Fibroblast of lung (primary cell): Measurements from ENCODE around the gene DUS2. TPM values are rescaled to one million over a fixed set of nuclear protein-coding genes. Genes with fewer than 3 reads are reported as not detected.

Experiments
- DNase-seq, 2 donors: peaks; one replicate each; pipeline versions ENCODE4 v3.0.0 to v3.0.0-alpha.2; 2010; ENCODE audit warnings: low read depth in 2 of 2
- H2AFZ ChIP-seq: 2 replicates; pipeline ENCODE4 v1.5.1; 2012; ENCODE audit warnings: low read length, control low read depth, inconsistent platforms
- H3K27ac ChIP-seq: 2 replicates; pipeline ENCODE4 v1.5.1; 2011; ENCODE audit warnings: low read length, control low read depth; ENCODE audit not compliant: insufficient read depth
- H3K27me3 ChIP-seq: 2 replicates; pipeline ENCODE4 v1.5.1; 2011; ENCODE audit warnings: mild to moderate bottlenecking, low read length; ENCODE audit not compliant: control insufficient read depth, insufficient read depth
- H3K36me3 ChIP-seq: 2 replicates; pipeline ENCODE4 v1.5.1; 2011; ENCODE audit warnings: low read length; ENCODE audit not compliant: control insufficient read depth, insufficient read depth
- H3K4me1 ChIP-seq: 2 replicates; pipeline ENCODE4 v1.5.1; 2011; ENCODE audit warnings: low read length; ENCODE audit not compliant: control insufficient read depth, insufficient read depth; ENCODE audit errors: extremely low read depth
- H3K4me2 ChIP-seq: 2 replicates; pipeline ENCODE4 v1.5.1; 2011; ENCODE audit warnings: low read length, control low read depth; ENCODE audit not compliant: insufficient read depth; ENCODE audit errors: extremely low read depth
- H3K4me3 ChIP-seq, 4 experiments: fragments of 200-600 bp in 1 of 4; sonication (generic) in 1 of 4; replicated peaks in 1 of 4; 2 replicates each; pipeline ENCODE4 v1.5.1; 2011 to 2016; ENCODE audit warnings: low read length in 4 of 4, low read depth in 3 of 4, mild to moderate bottlenecking in 3 of 4, control low read depth in 2 of 4, inconsistent platforms in 1 of 4, mixed read lengths in 1 of 4; ENCODE audit not compliant: insufficient read depth in 1 of 4; ENCODE audit errors: control extremely low read depth in 1 of 4
- H3K79me2 ChIP-seq: 2 replicates; pipeline ENCODE4 v1.5.1; 2012; ENCODE audit warnings: mild to moderate bottlenecking, low read length, inconsistent platforms; ENCODE audit not compliant: control insufficient read depth, insufficient read depth
- H3K9ac ChIP-seq: 2 replicates; pipeline ENCODE4 v1.5.1; 2011; ENCODE audit warnings: mild to moderate bottlenecking, low read length, control low read depth; ENCODE audit not compliant: insufficient read depth
- H3K9me3 ChIP-seq: 2 replicates; pipeline ENCODE4 v1.5.1; 2012; ENCODE audit warnings: low read depth, low read length; ENCODE audit not compliant: control insufficient read depth, insufficient read depth
- H4K20me1 ChIP-seq: 2 replicates; pipeline ENCODE4 v1.5.1; 2011; ENCODE audit warnings: low read length; ENCODE audit not compliant: control insufficient read depth, insufficient read depth; ENCODE audit errors: extremely low read depth
- EZH2 ChIP-seq: IDR thresholded peaks from 2 replicates; pipeline ENCODE4 v1.5.1; 2012; ENCODE audit warnings: low read length, control low read depth, mild to moderate bottlenecking; ENCODE audit errors: missing control alignments
- polyA plus RNA-seq, 2 donors: library from polyadenylated mRNA; depleted of rRNA in 1 of 2; stranded (reverse) in 1 of 2; unstranded in 1 of 2; fragments of >200 nt; gene quantifications; 2 replicates each; pipeline ENCODE4 v1.2.1, GENCODE V29; 2011 to 2012; ENCODE audit warnings: missing spikeins in 1 of 2
- total RNA-seq: library from RNA; depleted of rRNA; stranded (reverse); fragments of >200 nt; gene quantifications from 2 replicates; pipeline ENCODE4 v1.2.1, GENCODE V29; 2014
- TF ChIP-seq, protein P1 (sequence below), 2 donors: IDR thresholded peaks in 1 of 2; conservative IDR thresholded peaks in 1 of 2; 1 replicate in 1 of 2; 2 replicates in 1 of 2; pipeline ENCODE4 v1.5.1; 2011 to 2012; ENCODE audit warnings: low read length in 2 of 2, control low read depth in 1 of 2, inconsistent platforms in 1 of 2, low read depth in 1 of 2, mild to moderate bottlenecking in 1 of 2

Gene DUS2
- total and polyA plus RNA-seq, 2 donors (not counting 1 experiment from before 2014, with no cell fraction given): 10.2 to 16.8 TPM

- Histone ChIP-seq H3K4me3 (no peak overlapping the region), H2AFZ (no peak overlapping the region), H3K4me1 (no peaks in the 10 kb centered on the region), H3K36me3 (no peaks in the 10 kb centered on the region), H3K27ac (no peak overlapping the region), H3K79me2 (no peaks in the 10 kb centered on the region), H4K20me1 (no peaks in the 10 kb centered on the region), H3K9ac (no peak overlapping the region), H3K27me3 (no peaks in the 10 kb centered on the region), H3K4me2 (no peak overlapping the region), H3K9me3 (no peaks in the 10 kb centered on the region)
- TF ChIP-seq EZH2: no peak
- TF ChIP-seq, protein P1, sequence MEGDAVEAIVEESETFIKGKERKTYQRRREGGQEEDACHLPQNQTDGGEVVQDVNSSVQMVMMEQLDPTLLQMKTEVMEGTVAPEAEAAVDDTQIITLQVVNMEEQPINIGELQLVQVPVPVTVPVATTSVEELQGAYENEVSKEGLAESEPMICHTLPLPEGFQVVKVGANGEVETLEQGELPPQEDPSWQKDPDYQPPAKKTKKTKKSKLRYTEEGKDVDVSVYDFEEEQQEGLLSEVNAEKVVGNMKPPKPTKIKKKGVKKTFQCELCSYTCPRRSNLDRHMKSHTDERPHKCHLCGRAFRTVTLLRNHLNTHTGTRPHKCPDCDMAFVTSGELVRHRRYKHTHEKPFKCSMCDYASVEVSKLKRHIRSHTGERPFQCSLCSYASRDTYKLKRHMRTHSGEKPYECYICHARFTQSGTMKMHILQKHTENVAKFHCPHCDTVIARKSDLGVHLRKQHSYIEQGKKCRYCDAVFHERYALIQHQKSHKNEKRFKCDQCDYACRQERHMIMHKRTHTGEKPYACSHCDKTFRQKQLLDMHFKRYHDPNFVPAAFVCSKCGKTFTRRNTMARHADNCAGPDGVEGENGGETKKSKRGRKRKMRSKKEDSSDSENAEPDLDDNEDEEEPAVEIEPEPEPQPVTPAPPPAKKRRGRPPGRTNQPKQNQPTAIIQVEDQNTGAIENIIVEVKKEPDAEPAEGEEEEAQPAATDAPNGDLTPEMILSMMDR (conservative IDR thresholded peaks at IDR 0.05 in 1 of 2, IDR thresholded peaks at IDR 0.05 in 1 of 2; ENCODE audit: low read depth in 1 of 2, low read length in 2 of 2): no peak
- DNase-seq: no peak
Observed at GRCh38 chr16:68013440-68013839, 9.6 kb upstream of the DUS2 start.

DNA sequence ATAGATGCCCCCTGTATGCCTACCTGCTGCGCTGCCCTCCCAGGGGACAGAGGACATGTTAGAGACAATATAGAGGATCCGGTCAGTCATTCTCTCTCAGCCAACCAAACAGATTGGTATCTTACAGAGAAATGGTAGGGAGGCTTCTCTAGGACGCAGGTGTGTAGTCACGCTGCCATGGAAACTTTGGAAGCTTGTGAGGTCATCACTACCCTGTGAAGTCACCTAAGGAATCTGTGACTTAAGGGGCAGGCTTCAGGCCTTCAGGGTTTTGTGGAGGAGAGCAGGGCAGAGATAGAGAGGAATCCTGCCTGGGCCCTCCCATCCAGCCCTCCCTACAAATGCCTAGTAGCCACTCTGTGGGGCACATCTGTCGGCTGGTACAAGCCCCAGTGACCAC is 7.4 kb upstream of the DUS2 start, which contains the start of gene DPEP2NB:
Gene DPEP2NB (minus strand): TSS at position 231 of the 400 bp plus-strand sequence. CDS start 141 bp downstream, at position 90.
- DNase-seq: no peak
- no peaks in the 10 kb centered on the region for H3K9me3 ChIP-seq
- no peak within 1 kb of the TSS for H3K27ac ChIP-seq
- H4K20me1 ChIP-seq: no peaks in the 10 kb centered on the region
- no peak within 1 kb of the TSS for H3K4me3 ChIP-seq
- no peaks in the 10 kb centered on the region for H3K4me1 ChIP-seq
- H3K79me2 ChIP-seq: no peaks in the 10 kb centered on the region
- no peak within 1 kb of the TSS for H2AFZ ChIP-seq
- no peaks in the 10 kb centered on the region for H3K27me3 ChIP-seq
- H3K4me2 ChIP-seq: no peak within 1 kb of the TSS
- no peaks in the 10 kb centered on the region for H3K36me3 ChIP-seq
- TF ChIP-seq, protein P1 (conservative IDR thresholded peaks at IDR 0.05 in 1 of 2, IDR thresholded peaks at IDR 0.05 in 1 of 2; ENCODE audit: low read depth in 1 of 2, low read length in 2 of 2): no peak
- no peak for TF ChIP-seq EZH2
- no peak within 1 kb of the TSS for H3K9ac ChIP-seq

GRCh38 chr16:68019167-68019680 is 3.9 kb upstream of the DUS2 start:
- TF ChIP-seq, protein P1 (conservative IDR thresholded peaks at IDR 0.05 in 1 of 2, IDR thresholded peaks at IDR 0.05 in 1 of 2; ENCODE audit: low read depth in 1 of 2, low read length in 2 of 2): no peak
- no peak for TF ChIP-seq EZH2

More at GRCh38 chr16:68019167-68019680, 3.9 kb upstream of the DUS2 start:
- peaks cover 25% of the 10 kb centered on the region for H3K79me2 ChIP-seq
- no peaks in the 10 kb centered on the region for H3K27me3 ChIP-seq
- H3K4me2 ChIP-seq: no peak overlapping the region
- H3K27ac ChIP-seq: no peak overlapping the region
- H3K36me3 ChIP-seq: no peaks in the 10 kb centered on the region
- no peak overlapping the region for H2AFZ ChIP-seq
- H3K9me3 ChIP-seq: no peaks in the 10 kb centered on the region
- no peak overlapping the region for H3K9ac ChIP-seq
- H3K4me3 ChIP-seq: no peak overlapping the region
- DNase-seq: no peak
- no peaks in the 10 kb centered on the region for H4K20me1 ChIP-seq
- H3K4me1 ChIP-seq: peaks cover 10% of the 10 kb centered on the region
